Trophoblast cell (in vitro differentiated cells and primary cell): Measurements from ENCODE around the gene NLRC5.

Experiments
- DNase-seq, 2 donors: peaks; one replicate each; pipeline ENCODE4 v3.0.0-alpha.2; 2016
- H2AFZ ChIP-seq: 2 replicates; pipeline ENCODE4 v1.6.1; 2013; ENCODE audit warnings: low read length, moderate library complexity, mild to moderate bottlenecking; ENCODE audit not compliant: insufficient read depth, poor library complexity
- H2AK5ac ChIP-seq: 2 replicates; pipeline ENCODE4 v1.6.1; 2013; ENCODE audit warnings: mild to moderate bottlenecking, low read length
- H2BK120ac ChIP-seq: 2 replicates; pipeline ENCODE4 v1.6.1; 2013; ENCODE audit warnings: low read length, mild to moderate bottlenecking, moderate library complexity; ENCODE audit not compliant: insufficient read depth, poor library complexity
- H2BK12ac ChIP-seq: 2 replicates; pipeline ENCODE4 v1.6.1; 2013; ENCODE audit warnings: mild to moderate bottlenecking, low read length, moderate library complexity
- H2BK5ac ChIP-seq: 2 replicates; pipeline ENCODE4 v1.6.1; 2013; ENCODE audit warnings: low read length, low read depth, moderate library complexity, mild to moderate bottlenecking; ENCODE audit not compliant: poor library complexity
- H3K14ac ChIP-seq: 2 replicates; pipeline ENCODE4 v1.6.1; 2013; ENCODE audit warnings: mild to moderate bottlenecking, low read length
- H3K18ac ChIP-seq: 2 replicates; pipeline ENCODE4 v1.6.1; 2013; ENCODE audit warnings: mild to moderate bottlenecking, low read length
- H3K23ac ChIP-seq: 2 replicates; pipeline ENCODE4 v1.6.1; 2013; ENCODE audit warnings: low read length
- H3K27ac ChIP-seq: 2 replicates; pipeline ENCODE4 v1.5.1; 2013; ENCODE audit warnings: low read depth, mild to moderate bottlenecking, inconsistent platforms, low read length, moderate library complexity
- H3K27me3 ChIP-seq: 2 replicates; pipeline ENCODE4 v1.6.1; 2013; ENCODE audit warnings: inconsistent platforms, mild to moderate bottlenecking, low read length, moderate library complexity; ENCODE audit not compliant: insufficient read depth
- H3K36me3 ChIP-seq, 2 experiments: 1 replicate in 1 of 2; 2 replicates in 1 of 2; pipeline ENCODE4 v1.6.1; 2013; ENCODE audit warnings: low read length in 2 of 2, mild to moderate bottlenecking in 2 of 2, moderate library complexity in 1 of 2; ENCODE audit not compliant: insufficient read depth in 2 of 2, control insufficient read depth in 1 of 2
- H3K4ac ChIP-seq: 2 replicates; pipeline ENCODE4 v1.6.1; 2013; ENCODE audit warnings: low read depth, mild to moderate bottlenecking, low read length, moderate library complexity
- H3K4me1 ChIP-seq, 2 experiments: 1 replicate in 1 of 2; 2 replicates in 1 of 2; pipeline ENCODE4 v1.6.1; 2013; ENCODE audit warnings: low read length in 2 of 2, mild to moderate bottlenecking in 2 of 2, moderate library complexity in 1 of 2; ENCODE audit not compliant: insufficient read depth in 2 of 2, control insufficient read depth in 1 of 2
- H3K4me2 ChIP-seq: 2 replicates; pipeline ENCODE4 v1.6.1; 2013; ENCODE audit warnings: inconsistent platforms, mild to moderate bottlenecking, low read length, moderate library complexity
- H3K4me3 ChIP-seq: 2 replicates; pipeline ENCODE4 v1.5.1; 2013; ENCODE audit warnings: mild to moderate bottlenecking, low read depth, low read length, inconsistent platforms
- H3K79me1 ChIP-seq: one replicate; pipeline ENCODE4 v1.6.1; 2013; ENCODE audit warnings: low read length
- H3K79me2 ChIP-seq: 2 replicates; pipeline ENCODE4 v1.6.1; 2013; ENCODE audit warnings: low read length, mild to moderate bottlenecking; ENCODE audit not compliant: control insufficient read depth, insufficient read depth, poor library complexity
- H3K9ac ChIP-seq: 2 replicates; pipeline ENCODE4 v1.6.1; 2013; ENCODE audit warnings: mild to moderate bottlenecking, low read length
- H3K9me3 ChIP-seq: 2 replicates; pipeline ENCODE4 v1.6.1; 2013; ENCODE audit warnings: low read depth, mild to moderate bottlenecking, control low read depth, inconsistent platforms, low read length; ENCODE audit not compliant: insufficient read depth
- H4K12ac ChIP-seq: 2 replicates; pipeline ENCODE4 v1.6.1; 2013; ENCODE audit warnings: low read depth, mild to moderate bottlenecking, low read length, moderate library complexity
- H4K8ac ChIP-seq: 2 replicates; pipeline ENCODE4 v1.6.1; 2013; ENCODE audit warnings: low read depth, mild to moderate bottlenecking, low read length, moderate library complexity
- H4K91ac ChIP-seq: one replicate; pipeline ENCODE4 v1.6.1; 2013; ENCODE audit warnings: low read depth, mild to moderate bottlenecking, low read length, moderate library complexity
- WGBS: extraction: QIAGEN DNeasy Blood & Tissue Kit; methylation state at CpG from one replicate; pipeline ENCODE4 v1.1.7; 2013; ENCODE audit warnings: missing lambda C conversion rate; ENCODE audit not compliant: insufficient read length, insufficient coverage; ENCODE audit errors: extremely low coverage; 5-methylcytosine and 5-hydroxymethylcytosine counted together

Gene NLRC5

GRCh38 chr16:57020651-57021050 is 31.3 kb downstream of the NLRC5 start:
- no peaks in the 10 kb centered on the region for H3K36me3 ChIP-seq
- H3K27ac ChIP-seq, result no peak overlapping the region
- no CpG with 5 or more reads among the region's 8 CpGs for WGBS
- H4K8ac ChIP-seq, result no peak overlapping the region
- no peak overlapping the region for H3K18ac ChIP-seq
- H3K4me1 ChIP-seq, result no peaks in the 10 kb centered on the region
- H2AFZ ChIP-seq, result no peak overlapping the region
- no peak overlapping the region for H3K9ac ChIP-seq
- no peak overlapping the region for H4K12ac ChIP-seq
- H2AK5ac ChIP-seq, result no peak overlapping the region
- H3K4me2 ChIP-seq, result no peak overlapping the region
- no peaks in the 10 kb centered on the region for H3K27me3 ChIP-seq
- H2BK12ac ChIP-seq, result no peak overlapping the region
- H3K14ac ChIP-seq, result no peak overlapping the region
- H3K79me1 ChIP-seq, result no peaks in the 10 kb centered on the region
- no peak overlapping the region for H4K91ac ChIP-seq
- no peak overlapping the region for H3K4ac ChIP-seq
- H3K4me3 ChIP-seq, result no peak overlapping the region
- H3K23ac ChIP-seq, result no peak overlapping the region
- H3K9me3 ChIP-seq, result peaks cover 4% of the 10 kb centered on the region
- no peak for DNase-seq
- no peaks in the 10 kb centered on the region for H3K79me2 ChIP-seq
- H2BK5ac ChIP-seq, result no peak overlapping the region
- no peak overlapping the region for H2BK120ac ChIP-seq

DNA sequence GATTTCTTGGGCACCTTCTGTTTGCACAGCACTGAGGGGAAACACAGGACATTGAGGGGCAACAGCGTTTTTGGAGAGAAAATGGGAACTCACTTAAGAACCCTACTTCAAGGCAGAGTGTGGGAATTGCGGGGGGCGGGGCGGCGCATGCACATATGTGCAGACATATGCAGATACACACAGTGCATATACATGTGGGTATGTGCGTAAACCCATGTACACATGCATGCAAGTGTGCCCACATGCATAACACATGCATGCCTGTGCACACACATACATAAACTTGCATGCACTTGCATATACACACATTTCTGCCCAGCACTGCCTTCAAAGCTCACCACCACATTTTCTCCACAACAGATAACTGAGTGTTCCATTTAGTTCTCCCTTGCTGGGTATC is 32.4 kb downstream of the NLRC5 start:
- no peaks in the 10 kb centered on the region for H3K27me3 ChIP-seq
- no peak overlapping the region for H2BK12ac ChIP-seq

GRCh38 chr16:57022445-57022844 is 33.1 kb downstream of the NLRC5 start:
- H3K4me1 ChIP-seq, result no peaks in the 10 kb centered on the region
- no peak overlapping the region for H2AK5ac ChIP-seq
- no peak overlapping the region for H3K18ac ChIP-seq
- H3K14ac ChIP-seq, result no peak overlapping the region
- WGBS, result no CpG with 5 or more reads among the region's 7 CpGs
- H2BK12ac ChIP-seq, result no peak overlapping the region
- H3K27ac ChIP-seq, result no peak overlapping the region
- H3K27me3 ChIP-seq, result no peaks in the 10 kb centered on the region
- no peaks in the 10 kb centered on the region for H3K79me2 ChIP-seq
- DNase-seq, result no peak
- H3K4ac ChIP-seq, result no peak overlapping the region
- no peak overlapping the region for H3K4me2 ChIP-seq
- no peak overlapping the region for H2BK5ac ChIP-seq
- H2AFZ ChIP-seq, result no peak overlapping the region
- no peak overlapping the region for H4K8ac ChIP-seq
- no peak overlapping the region for H2BK120ac ChIP-seq
- no peak overlapping the region for H4K12ac ChIP-seq
- no peak overlapping the region for H4K91ac ChIP-seq
- H3K36me3 ChIP-seq, result no peaks in the 10 kb centered on the region
- peaks cover 4% of the 10 kb centered on the region for H3K9me3 ChIP-seq
- no peaks in the 10 kb centered on the region for H3K79me1 ChIP-seq
- no peak overlapping the region for H3K23ac ChIP-seq
- no peak overlapping the region for H3K4me3 ChIP-seq
- no peak overlapping the region for H3K9ac ChIP-seq

More for the DNA sequence above, 32.4 kb downstream of the NLRC5 start:
- WGBS, result no CpG with 5 or more reads among the region's 6 CpGs
- no peak overlapping the region for H4K12ac ChIP-seq
- H4K91ac ChIP-seq, result no peak overlapping the region
- no peak overlapping the region for H3K4me2 ChIP-seq
- H3K9ac ChIP-seq, result no peak overlapping the region
- H3K9me3 ChIP-seq, result peaks cover 4% of the 10 kb centered on the region
- H3K79me2 ChIP-seq, result no peaks in the 10 kb centered on the region
- no peak overlapping the region for H3K18ac ChIP-seq
- no peaks in the 10 kb centered on the region for H3K4me1 ChIP-seq
- no peak overlapping the region for H4K8ac ChIP-seq
- no peak overlapping the region for H3K4me3 ChIP-seq
- peak overlapping the region; percentile 68 for H3K23ac ChIP-seq
- DNase-seq, result no peak
- H3K4ac ChIP-seq, result no peak overlapping the region
- H2BK120ac ChIP-seq, result no peak overlapping the region
- no peak overlapping the region for H2AK5ac ChIP-seq
- H3K27ac ChIP-seq, result no peak overlapping the region
- H2AFZ ChIP-seq, result no peak overlapping the region
- H3K14ac ChIP-seq, result no peak overlapping the region
- no peak overlapping the region for H2BK5ac ChIP-seq
- no peaks in the 10 kb centered on the region for H3K79me1 ChIP-seq
- no peaks in the 10 kb centered on the region for H3K36me3 ChIP-seq

DNA sequence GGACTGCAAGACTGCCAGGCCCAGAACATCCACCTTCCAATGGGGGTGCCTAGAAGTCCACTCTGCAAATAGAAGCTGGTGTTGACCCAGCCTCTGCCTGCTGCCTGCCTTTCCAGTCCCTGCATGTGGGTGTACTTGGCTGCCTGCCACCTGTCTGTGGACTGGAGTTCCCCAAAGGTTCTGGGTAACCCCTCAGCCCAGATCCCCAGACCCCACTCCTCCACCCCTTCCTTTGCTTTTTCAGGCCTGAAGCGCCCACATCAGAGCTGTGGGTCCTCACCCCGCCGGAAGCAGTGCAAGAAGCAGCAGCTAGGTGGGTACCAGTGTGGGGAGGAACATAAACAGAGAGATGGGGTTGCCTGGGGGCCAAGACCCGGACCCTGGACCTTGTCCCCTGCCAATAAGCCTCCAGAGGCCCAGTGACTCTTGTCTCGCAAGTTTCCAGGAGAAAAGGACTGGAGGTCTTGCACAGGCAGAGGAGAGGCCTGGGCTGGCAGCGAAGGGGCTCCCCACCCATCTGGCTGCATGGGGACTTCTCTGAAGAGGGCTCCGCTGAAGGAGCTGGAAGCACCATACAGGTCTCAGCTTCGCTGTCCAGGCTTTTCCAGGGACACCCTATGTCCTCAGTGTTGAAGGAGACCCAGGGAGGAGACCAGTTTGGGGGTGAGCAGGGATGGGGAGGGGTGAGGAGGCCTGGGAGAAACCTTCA is 34.3 kb downstream of the NLRC5 start:
- Histone ChIP-seq H4K91ac (no peak overlapping the region), H4K8ac (no peak overlapping the region), H3K4me2 (no peak overlapping the region), H4K12ac (no peak overlapping the region), H3K9ac (no peak overlapping the region), H3K79me1 (no peaks in the 10 kb centered on the region), H2AK5ac (no peak overlapping the region), H2BK5ac (no peak overlapping the region), H3K14ac (no peak overlapping the region), H3K4me3 (no peak overlapping the region), H3K27ac (no peak overlapping the region), H3K36me3 (no peaks in the 10 kb centered on the region), H2AFZ (no peak overlapping the region), H2BK12ac (no peak overlapping the region), H3K4ac (no peak overlapping the region), H3K23ac (no peak overlapping the region), H2BK120ac (no peak overlapping the region), H3K79me2 (no peaks in the 10 kb centered on the region), H3K27me3 (no peaks in the 10 kb centered on the region), H3K4me1 (no peaks in the 10 kb centered on the region), H3K9me3 (peaks cover 4% of the 10 kb centered on the region), H3K18ac (no peak overlapping the region)
- no CpG with 5 or more reads among the region's 8 CpGs for WGBS
- no peak for DNase-seq
